Raji (cell line): ENCODE data around the gene TRRAP.

ENCODE experiments used
- POLR2A ChIP-seq: IDR thresholded peaks from 2 replicates; pipeline ENCODE4 v1.6.1; 2011; ENCODE audit warnings: low read depth, low read length, control low read depth; ENCODE audit not compliant: insufficient read depth

The TRRAP gene

DNA sequence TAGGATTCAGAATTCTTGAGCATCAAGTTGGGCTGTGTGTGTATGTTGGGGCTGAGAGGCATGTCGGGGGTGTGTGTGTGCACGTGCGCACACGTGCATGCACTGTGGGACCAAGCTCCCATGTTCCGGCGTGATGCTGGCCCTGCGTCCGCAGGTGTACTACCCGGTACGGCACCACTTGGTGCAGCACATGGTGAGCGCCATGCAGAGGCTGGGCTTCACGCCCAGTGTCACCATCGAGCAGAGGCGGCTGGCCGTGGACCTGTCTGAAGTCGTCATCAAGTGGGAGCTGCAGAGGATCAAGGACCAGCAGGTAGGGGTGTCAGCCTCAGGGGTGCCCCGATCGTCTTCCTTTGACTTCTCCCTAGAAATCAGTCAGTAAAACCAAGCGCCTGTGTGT, 77.7 kb downstream of the TRRAP start:
- no peak for TF ChIP-seq POLR2A

DNA sequence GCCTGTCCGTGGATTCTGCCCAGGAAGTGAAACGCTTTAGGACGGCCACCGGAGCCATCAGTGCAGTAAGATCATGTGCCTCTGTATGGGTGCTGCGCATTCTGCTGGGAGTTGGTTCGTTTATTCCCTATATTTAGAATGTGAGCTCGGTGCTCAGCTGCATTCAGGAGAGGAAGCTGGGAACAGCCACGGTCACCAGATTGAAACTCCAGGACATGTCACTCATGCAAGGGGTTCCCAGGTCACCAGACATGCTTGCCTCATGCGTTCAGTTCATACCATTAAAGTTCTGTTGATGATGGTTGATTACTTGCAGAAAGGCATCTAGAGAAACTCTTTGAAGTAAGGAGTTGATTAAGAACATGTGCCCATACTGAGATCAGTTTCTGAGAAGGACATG, 78.1 kb downstream of the TRRAP start:
- no peak for TF ChIP-seq POLR2A

DNA sequence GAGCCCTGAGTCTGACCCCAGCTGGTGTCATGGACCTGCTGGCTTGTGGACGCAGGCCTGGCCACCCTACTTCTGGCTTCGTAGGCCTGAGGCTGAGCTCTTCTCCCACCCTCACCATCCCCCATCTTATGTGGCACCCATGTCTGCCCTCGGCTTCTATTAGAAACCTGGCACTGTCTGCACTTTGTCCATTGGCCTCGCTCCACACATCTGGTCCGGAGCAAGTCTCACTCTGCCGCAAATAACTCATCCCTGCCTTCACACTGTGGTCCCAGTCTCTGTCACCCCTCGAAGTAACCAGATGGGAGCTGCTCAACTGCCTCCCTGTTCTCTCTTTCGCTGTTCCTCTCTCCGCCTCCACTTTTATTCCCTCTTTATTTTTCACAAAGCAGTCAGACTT, 78.6 kb downstream of the TRRAP start:
- TF ChIP-seq POLR2A = no peak

DNA sequence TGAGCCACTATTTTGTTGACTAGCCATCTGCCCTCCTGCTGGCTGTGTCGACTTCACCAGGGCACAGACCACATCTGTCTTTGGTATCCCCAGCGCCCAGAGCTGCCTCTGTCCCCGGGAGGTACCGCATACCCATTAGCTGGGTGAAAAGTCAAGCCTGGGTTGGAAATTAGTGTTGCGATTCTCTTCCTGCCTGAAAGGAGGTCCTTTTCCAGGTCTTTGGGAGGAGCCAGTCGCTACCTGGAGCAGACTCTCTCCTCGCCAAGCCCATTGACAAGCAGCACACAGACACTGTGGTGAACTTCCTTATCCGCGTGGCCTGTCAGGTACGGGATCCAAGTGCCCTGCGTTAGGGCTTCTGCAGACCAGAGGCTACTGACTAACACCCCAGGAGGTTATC, 79.4 kb downstream of the TRRAP start:
- no peak for TF ChIP-seq POLR2A

DNA sequence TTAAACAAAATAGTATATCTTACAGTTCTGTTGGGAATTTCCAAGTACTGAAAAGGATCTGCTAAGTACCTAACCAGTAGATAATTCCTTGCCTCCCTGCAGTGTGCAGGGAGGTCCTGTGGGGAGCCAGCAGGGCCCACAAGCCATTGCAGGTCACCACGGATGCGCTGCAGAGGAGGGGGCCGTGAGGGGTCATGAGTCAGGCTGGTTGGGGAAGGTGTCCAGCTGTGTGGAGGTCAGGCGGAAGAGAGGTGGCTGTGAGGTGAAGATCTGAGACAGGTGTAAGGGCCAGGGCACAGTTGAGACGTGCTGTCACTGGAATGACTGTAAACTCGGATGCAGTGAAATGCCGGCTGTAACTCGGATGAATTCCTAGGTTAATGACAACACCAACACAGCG, 80.6 kb downstream of the TRRAP start:
- TF ChIP-seq POLR2A = no peak

DNA sequence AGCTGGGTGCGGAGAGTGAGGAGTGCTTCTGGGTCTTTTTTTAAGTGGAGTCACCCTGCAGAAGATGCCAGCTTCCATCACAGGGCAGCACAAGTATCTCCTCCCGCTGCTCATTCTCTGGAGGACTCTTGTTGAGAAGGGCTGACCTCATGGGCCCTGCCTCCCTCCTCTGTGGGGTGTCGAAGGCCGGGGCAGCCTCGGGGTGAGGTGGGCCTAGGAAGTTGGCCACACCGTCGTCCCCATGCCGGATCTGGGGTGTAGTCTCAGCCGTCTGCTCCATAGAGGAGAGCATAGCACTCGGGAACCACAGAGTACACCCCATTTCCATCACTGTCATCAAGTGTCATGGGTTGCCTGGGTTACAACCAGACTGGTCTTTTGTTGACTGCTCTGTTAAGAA, 85.0 kb downstream of the TRRAP start:
- TF ChIP-seq POLR2A = no peak

DNA sequence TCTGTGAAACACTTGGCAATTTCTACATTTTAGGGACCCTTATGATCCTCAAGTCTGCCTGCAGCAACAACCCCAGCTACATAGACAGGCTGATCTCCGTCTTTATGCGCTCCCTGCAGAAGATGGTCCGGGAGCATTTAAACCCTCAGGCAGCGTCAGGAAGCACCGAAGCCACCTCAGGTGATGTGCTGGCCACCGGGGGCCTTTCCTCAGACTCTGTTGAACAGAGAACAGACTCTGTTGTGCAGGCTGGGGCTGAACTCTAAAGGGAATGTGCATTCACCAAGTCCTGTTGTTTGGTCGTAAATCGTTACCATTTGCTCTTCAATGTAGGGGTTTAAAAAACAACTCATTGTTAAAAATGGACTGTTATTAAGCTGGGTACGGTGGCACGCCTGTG, 86.3 kb downstream of the TRRAP start:
- TF ChIP-seq POLR2A = no peak

DNA sequence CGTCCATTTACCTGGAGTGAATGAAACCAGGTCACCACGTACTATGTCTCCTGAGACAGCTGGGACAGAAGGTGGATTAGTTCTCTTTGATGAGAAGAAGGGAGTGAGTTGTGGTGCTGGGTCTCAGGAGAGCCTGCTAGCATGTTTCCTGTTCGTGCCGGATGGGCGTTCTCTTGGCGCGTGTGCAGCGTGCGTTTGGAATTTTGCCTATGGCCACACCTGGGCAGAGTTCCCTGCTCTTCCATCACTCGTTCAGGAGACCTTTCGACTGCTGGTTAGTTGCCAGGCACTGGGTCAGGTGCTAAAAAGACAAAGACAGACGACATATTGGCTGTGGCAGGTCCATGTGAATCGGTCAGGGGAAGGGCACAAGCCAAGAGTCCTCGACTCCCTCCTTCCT, 90.3 kb downstream of the TRRAP start:
- TF ChIP-seq POLR2A = no peak

DNA sequence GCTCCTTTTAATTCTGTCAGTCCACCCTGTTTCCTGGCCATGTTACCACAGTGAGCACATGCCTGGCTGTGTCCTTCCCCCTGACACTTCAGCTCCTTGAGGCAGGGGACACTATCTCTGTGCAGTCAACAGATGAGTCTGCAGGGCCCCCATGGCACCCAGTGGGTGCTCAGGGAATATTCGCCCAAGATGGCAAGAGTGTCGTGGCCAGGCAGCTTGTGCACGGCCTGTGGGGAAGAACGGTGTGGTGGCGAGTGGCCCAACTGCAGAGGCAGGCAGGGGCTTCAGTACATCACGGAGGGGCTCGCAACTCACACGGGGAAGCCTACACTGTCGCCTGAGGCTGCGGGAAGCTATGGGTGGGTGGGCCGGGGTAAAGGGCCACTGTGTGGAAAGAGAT, 91.1 kb downstream of the TRRAP start:
- TF ChIP-seq POLR2A = no peak

DNA sequence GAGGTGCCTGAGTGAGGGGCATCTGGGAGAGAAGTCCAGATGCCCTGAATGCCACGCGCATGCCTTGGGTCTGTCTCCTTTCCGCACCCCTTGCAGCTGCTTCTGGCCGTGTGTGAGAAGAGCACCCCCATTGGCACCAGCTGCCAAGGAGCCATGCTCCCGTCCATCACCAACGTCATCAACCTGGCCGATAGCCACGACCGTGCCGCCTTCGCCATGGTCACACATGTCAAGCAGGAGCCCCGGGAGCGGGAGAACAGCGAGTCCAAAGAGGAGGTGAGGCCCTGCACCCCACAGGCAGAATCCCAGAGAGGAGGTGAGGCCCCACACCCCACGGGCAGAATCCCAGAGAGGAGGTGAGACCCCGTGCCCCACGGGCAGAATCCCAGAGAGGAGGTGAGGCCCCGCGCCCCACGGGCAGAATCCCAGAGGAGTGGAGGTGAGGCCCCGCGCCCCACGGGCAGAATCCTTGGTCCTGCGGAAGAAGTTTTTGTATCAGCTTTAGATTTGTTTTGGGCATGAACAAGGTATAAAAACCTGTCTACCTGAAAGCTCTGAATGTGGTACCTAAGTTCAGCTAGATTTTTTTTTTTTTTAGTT, 91.8 kb downstream of the TRRAP start:
- TF ChIP-seq POLR2A = no peak

DNA sequence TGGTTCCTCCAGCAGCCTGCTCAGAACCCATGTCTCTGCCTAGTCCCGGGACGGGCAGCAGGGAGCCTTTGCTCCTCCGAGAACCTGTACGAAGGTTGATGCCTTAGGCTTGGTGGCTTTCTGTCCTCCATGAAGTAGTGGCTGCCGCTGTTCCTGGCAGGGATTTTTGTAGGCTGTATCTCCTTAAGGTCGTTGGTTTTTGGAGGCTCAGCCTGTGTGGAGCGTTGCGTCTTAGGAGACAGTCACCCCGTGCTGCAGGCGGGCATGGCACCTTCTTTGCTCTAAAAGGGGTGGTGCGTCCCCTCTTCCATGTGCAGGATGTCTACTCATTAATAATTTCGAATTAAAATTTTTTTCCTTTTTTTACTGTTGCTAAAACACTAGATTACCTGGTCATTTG, 92.5 kb downstream of the TRRAP start:
- no peak for TF ChIP-seq POLR2A

DNA sequence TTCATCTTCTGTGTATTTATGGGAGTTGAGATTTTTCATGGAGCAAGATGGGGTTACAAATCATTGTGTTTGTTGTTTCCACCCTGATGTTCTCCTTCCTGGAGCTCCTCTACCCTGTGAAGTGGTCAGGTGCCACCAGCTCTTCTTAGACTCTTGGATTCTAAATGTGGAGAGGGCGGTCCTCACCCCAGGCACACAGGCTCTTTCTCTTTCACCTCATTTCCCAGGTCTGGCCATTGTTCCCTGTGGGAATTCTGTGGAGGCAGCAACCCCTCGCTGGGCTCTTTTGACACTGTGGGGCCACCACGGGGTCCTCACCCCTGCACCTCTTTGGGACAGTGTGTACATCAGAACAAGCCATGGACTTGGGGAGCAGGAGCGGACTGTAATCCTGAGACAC, 95.9 kb downstream of the TRRAP start:
- TF ChIP-seq POLR2A = no peak

DNA sequence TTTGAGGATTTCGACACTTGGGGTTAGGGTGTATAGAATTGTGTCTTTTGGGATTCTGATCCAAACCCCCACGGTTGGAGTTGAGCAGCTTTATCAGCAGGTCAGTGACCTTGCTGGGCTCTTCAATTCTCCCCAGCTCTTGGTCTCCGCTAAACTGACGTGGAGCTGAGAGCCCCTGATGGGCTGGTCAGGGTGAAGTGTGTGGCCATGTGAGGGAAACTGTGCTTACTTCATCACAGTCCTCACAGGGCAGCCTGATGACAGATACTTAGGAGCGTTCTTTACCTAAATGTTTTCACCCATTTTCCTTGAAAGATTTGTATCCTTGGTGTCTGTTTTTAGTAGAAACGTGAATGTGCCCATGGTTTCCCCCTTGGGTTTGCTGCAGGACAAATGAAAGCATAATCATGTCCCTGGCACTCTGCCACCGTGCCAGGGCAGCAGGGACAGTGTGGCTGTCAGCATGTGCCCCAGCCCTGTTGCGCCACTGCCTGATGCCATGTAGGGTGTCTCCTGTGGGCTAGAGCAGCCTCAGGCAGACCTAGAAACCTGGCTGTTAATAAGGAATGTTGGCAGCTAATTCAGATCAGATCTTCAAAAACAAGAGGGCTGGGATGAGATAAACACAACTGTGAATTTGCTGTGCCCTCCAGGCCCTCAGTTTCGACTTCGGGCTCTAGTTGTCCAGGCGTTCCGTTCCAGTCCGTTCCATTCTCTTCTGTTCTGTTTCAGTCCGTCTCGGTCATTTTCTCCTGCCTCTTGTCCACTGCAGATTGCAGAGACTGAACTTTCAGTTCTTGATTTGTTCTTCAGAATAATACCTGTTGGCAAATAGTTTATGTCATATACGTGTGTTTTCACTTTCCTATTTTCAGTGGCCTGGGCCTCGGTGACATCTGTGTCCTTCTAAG, 96.8 kb downstream of the TRRAP start:
- no peak for TF ChIP-seq POLR2A

DNA sequence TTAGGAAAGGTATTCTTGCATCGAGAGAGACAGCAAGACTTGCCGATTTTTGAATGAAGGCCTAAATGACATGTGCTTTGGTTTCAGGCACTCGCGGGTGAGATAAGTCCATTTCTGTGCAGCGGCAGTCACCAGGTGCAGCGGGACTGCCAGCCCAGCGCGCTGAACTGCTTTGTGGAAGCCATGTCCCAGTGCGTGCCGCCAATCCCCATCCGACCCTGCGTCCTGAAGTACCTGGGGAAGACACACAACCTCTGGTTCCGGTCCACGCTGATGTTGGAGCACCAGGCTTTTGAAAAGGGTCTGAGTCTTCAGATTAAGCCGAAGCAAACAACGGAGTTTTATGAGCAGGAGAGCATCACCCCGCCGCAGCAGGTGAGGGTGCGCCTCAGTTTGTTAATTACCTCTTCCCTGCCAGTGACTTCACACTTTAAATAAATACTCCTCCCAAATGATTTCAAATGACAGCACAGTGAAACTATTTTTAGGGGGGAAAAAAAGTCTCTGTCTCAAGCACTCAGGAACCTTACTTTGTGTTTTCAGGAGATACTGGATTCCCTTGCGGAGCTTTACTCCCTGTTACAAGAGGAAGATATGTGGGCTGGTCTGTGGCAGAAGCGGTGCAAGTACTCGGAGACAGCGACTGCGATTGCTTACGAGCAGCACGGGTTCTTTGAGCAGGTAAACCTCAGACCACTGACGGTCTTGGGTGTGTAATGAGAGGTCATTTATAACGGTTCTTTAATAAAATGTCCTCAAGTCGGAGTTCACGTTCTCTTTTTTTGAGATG, 98.3 kb downstream of the TRRAP start:
- no peak for TF ChIP-seq POLR2A

DNA sequence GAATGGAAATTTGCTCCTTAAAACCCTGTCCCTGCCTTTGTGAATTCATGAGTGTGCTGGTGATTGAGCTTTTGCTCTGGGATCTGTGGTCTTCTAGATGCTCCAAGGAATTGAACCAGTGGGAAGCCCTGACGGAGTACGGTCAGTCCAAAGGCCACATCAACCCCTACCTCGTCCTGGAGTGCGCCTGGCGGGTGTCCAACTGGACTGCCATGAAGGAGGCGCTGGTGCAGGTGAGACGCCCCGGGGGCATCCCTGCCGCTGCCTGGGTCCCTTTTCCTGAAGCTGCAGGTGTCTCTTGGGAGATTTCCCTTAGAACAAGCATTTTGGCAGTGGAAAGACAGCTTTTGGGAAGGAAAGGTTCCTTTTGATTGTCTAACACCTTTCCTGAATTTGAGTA, 100.3 kb downstream of the TRRAP start:
- no peak for TF ChIP-seq POLR2A

DNA sequence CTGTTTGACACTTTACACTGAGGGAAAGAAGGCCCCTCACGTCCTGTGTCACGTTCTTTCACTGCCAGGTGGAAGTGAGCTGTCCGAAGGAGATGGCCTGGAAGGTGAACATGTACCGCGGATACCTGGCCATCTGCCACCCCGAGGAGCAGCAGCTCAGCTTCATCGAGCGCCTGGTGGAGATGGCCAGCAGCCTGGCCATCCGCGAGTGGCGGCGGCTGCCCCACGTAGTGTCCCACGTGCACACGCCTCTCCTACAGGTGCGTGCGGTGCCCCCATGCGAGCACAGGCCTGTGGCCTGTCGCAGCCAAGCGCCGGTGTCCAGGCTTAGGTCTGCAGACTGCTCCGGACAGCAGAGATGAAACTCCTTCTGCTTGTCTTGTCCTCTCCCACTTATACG, 103.4 kb downstream of the TRRAP start:
- no peak for TF ChIP-seq POLR2A
